GM19397 (cell line): ENCODE measurements around the gene PREX1.

Experiments
- ATAC-seq: cut with Tn5 transposase; IDR thresholded peaks from one replicate; pipeline ENCODE4 v1.9.1; 2021; ENCODE audit warnings: mild to moderate bottlenecking, moderate library complexity; ENCODE audit not compliant: unreplicated experiment

PREX1 gene

GRCh38 chr20:48738399-48739304, 89.1 kb downstream of the PREX1 start:
- ATAC-seq: peak; percentile 53

- no peak for ATAC-seq
Observed at GRCh38 chr20:48738094-48738398, 89.8 kb downstream of the PREX1 start.

GRCh38 chr20:48737434-48738093, 90.2 kb downstream of the PREX1 start:
- ATAC-seq: no peak

GRCh38 chr20:48736636-48737035, 91.2 kb downstream of the PREX1 start:
- no peak for ATAC-seq

DNA sequence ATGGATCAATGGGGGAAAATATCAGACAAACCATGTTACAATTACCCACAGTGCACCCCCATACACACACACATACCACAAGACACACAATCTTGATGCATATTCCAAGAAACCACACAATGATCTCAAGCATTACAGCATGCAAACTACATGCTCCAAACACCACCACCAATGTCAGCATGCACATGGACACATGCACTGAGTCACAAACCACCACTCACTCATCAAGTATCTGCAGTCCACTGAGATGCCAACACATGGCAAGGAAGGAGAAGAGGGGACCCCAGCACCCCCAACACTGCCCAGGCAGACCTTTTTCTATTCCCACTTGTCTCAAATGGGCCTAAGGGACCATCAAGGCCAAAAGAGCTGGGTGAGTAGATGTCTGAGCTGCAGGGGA, 91.6 kb downstream of the PREX1 start:
- ATAC-seq: no peak

DNA sequence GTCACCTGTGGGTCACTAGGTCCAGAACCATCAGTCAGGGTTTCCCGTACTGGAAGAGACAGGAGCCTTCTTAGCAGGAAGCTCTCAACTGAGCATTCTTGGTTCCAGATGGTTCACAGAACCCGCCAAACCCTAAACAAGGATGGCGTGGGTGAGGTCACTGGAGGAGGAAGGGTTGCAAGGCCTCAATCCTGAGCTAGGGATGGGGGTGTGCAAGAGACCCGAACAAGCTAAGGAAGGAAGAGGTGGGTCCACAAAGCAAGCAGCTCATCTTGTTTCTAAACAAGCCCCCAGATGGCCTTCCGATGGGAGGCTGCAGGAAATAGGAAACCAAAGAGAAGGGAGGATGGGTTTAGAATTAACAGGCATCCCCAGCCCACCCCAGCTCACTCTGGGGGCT, 92.7 kb downstream of the PREX1 start:
- no peak for ATAC-seq

- ATAC-seq: no peak
Observed at GRCh38 chr20:48734104-48734749, 93.6 kb downstream of the PREX1 start.

- no peak for ATAC-seq
Observed at GRCh38 chr20:48733296-48733790, 94.5 kb downstream of the PREX1 start.

GRCh38 chr20:48732081-48732829, 95.5 kb downstream of the PREX1 start:
- no peak for ATAC-seq

GRCh38 chr20:48731536-48731935, 96.3 kb downstream of the PREX1 start:
- ATAC-seq: no peak

DNA sequence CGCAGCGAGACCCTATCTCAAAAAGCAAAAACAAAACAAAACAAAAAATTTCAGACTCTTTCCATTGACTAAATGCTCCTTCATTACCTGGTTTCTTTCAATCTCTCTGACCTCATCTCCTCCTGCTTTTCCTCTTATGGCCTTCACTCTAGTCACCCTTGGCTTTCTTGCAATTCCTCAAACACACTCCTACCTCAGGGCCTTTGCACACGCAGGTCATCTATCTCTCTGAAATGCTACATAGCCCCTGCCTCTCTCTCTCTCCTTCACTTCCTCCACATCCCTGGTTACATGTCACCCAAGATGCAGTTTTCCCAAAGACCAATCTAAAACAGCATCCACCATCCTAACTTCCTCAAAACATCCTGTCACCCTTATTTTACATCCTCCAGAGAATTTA, 96.8 kb downstream of the PREX1 start:
- no peak for ATAC-seq

GRCh38 chr20:48729538-48729937, 98.3 kb downstream of the PREX1 start:
- ATAC-seq: no peak

DNA sequence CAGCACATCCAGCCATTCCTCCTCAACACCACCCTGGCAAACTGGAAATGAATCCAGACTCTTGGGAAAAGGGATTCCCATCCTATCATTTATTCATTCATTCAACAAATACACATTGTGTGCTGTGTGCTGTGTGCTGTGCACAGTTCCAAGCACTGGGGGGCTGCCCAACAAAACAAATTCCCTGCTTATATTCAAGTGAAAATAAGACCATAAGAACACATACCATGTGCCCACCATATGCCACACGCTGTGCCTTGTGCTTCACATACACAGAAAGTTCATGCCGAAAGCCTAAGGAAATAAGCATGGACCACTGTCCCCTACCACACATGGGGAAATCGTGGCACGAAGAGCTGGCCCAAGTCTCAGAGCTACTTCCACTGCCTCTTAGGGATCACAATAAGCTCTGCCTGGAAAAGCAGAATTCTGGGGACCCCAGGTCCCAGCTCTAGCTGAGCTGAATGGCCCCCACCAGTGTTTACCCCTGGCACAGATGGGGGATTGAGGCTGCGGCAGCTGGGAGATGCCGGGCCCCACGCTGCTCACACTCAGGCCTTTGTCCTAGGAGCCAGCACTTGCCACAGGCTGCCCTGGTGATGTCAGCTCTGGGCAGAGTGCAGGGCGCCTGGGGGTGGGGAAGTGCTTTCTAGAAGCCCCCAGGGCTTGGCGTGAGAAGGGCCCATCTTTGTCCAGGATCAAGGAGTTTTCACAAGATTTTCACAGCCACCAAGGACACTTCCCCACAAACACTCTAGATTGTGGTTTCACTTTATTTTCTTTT, 99.6 kb downstream of the PREX1 start:
- no peak for ATAC-seq

GRCh38 chr20:48727226-48727625, 100.6 kb downstream of the PREX1 start:
- no peak for ATAC-seq

GRCh38 chr20:48725555-48725991, 102.2 kb downstream of the PREX1 start:
- ATAC-seq: no peak

DNA sequence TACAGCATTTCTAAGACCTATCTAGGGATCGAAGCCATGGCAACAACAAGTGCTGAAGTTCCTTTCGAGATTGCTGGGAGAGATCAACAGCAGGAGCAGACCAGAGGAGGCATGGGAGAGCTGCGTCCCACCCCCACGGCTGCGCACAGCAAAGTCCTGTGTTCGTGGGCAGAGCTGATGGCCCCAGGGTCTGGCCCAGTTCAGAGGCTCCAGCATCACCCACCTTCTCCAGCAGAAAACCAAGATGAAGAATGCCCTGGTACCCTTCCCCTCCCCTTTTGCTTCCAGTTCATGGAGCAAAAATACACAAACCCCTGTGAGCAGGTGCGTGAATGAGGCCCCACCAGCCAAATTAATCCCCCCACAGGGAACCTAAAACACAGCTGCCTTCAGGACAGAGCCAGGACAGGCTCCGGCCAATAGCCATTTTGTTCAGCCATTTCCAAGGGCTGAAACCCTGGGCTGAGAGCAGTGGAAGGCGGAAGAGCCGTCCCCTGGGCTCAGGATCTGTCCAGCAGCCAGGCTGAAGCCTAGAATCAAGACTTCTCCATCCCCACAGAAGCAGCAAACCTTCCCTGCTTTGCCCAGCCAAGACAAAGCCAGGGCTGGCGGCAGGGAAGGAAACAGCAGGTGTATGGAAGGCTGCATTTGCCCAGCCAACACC, 102.8 kb downstream of the PREX1 start:
- ATAC-seq: no peak

- ATAC-seq: no peak
Observed at GRCh38 chr20:48724382-48724781, 103.4 kb downstream of the PREX1 start.

DNA sequence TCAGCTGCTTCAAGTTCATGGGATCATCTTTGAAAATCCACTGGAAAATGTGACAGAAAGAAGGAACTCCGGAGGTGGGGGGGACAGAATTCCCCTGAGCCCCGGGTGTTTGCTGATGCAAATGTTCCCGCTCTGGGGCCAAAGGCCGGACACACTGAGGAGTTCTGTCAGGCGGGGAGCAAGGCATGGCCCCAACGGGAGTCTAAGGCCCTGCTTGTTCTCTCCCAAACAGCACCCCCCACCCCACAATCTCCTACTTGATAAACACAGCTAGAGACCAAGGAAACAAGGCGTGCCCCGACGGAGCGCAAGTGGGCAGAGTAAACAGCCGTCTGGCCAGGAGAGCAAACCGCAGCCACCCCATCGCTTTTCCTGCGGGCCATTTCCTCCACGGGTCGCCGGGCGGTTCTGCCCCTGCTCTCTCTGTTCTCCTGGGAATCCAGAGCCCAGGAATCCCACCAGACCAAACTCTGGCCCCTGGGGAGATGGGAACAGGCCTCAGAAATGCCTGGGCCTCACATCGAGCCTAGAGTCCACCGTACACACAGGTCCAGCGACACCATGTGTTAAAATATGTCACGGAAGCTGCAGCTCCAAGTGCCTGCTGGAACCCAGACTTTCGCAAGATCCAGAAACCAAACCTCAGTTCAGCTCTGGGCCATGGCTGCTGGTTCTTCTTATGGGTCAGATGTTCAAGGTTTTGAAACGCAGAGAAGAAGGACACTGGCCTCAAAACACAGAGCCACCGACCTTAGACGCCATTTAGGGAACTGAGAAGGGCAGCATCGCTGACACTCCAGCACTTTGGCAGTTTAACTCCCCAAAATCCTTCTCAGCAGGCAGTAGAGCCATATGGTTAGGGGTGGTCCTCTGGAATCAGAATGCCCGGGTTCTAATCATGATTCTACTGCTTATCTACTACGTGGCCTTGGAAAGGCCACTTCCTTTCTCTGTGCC, 104.2 kb downstream of the PREX1 start:
- no peak for ATAC-seq
